HepG2 (cell line): ENCODE results near the gene TACC3. TPM values are rescaled to one million over a fixed set of nuclear protein-coding genes. Genes with fewer than 3 reads are reported as not detected.

Source experiments
- CCDC6 ChIP-seq: sonication (generic); formaldehyde crosslinking; IDR thresholded peaks from 2 replicates; pipeline ENCODE4 v1.8.1; 2022; ENCODE audit warnings: mild to moderate bottlenecking, missing genetic modification reagents, moderate library complexity
- ERF ChIP-seq: IDR thresholded peaks from 2 replicates; pipeline ENCODE4 v1.6.1; 2018; ENCODE audit warnings: missing biosample characterization, missing genetic modification reagents
- GATAD2A ChIP-seq: IDR thresholded peaks from 2 replicates; pipeline ENCODE4 v1.6.1; 2016
- GPBP1L1 ChIP-seq: sonication (generic); formaldehyde crosslinking; IDR thresholded peaks from 2 replicates; pipeline ENCODE4 v1.5.0; 2020; ENCODE audit warnings: mild to moderate bottlenecking, missing genetic modification reagents
- HNF1A ChIP-seq, 2 experiments: sonication (generic) in 1 of 2; formaldehyde crosslinking in 1 of 2; IDR thresholded peaks; 2 replicates each; pipeline versions ENCODE4 v1.4.0 to v1.6.1; 2016 to 2020; ENCODE audit warnings: borderline replicate concordance in 1 of 2, low read depth in 1 of 2, mild to moderate bottlenecking in 1 of 2, missing genetic modification reagents in 1 of 2
- HNF4A ChIP-seq: sonication (generic); formaldehyde crosslinking; IDR thresholded peaks from 2 replicates; pipeline ENCODE4 v1.4.0; 2020; ENCODE audit warnings: missing genetic modification reagents
- MAX ChIP-seq: IDR thresholded peaks from 2 replicates; pipeline ENCODE4 v1.6.1; 2012; ENCODE audit warnings: inconsistent platforms
- MEF2D ChIP-seq: sonication (generic); formaldehyde crosslinking; IDR thresholded peaks from 2 replicates; pipeline ENCODE4 v1.5.1; 2020; ENCODE audit warnings: mild to moderate bottlenecking, missing genetic modification reagents
- MEIS1 ChIP-seq: sonication (generic); formaldehyde crosslinking; IDR thresholded peaks from 2 replicates; pipeline ENCODE4 v1.9.0; 2021; ENCODE audit warnings: mild to moderate bottlenecking, missing genetic modification reagents, moderate library complexity, borderline replicate concordance
- NCOA1 ChIP-seq: sonication (generic); formaldehyde crosslinking; IDR thresholded peaks from 2 replicates; pipeline ENCODE4 v1.9.0; 2021; ENCODE audit warnings: missing genetic modification reagents
- NFE2 ChIP-seq: sonication (generic); formaldehyde crosslinking; IDR thresholded peaks from 2 replicates; pipeline ENCODE4 v1.4.0; 2020; ENCODE audit warnings: missing genetic modification reagents
- PATZ1 ChIP-seq: sonication (generic); formaldehyde crosslinking; IDR thresholded peaks from 2 replicates; pipeline ENCODE4 v1.4.0; 2020; ENCODE audit warnings: missing genetic modification reagents
- RFXANK ChIP-seq: IDR thresholded peaks from 2 replicates; pipeline ENCODE4 v1.6.1; 2016
- ZKSCAN8 ChIP-seq: IDR thresholded peaks from 2 replicates; pipeline ENCODE4 v1.6.1; 2016; ENCODE audit warnings: borderline replicate concordance, missing genetic modification reagents, missing compliant biosample characterization
- ZMAT3 ChIP-seq: sonication (generic); formaldehyde crosslinking; conservative IDR thresholded peaks from 2 replicates; pipeline ENCODE4 v1.7.0; 2021; ENCODE audit warnings: missing genetic modification reagents
- ZNF547 ChIP-seq: sonication (generic); formaldehyde crosslinking; IDR thresholded peaks from 2 replicates; pipeline ENCODE4 v1.5.1; 2020; ENCODE audit warnings: mild to moderate bottlenecking, missing genetic modification reagents
- ZNF577 ChIP-seq: sonication (generic); formaldehyde crosslinking; IDR thresholded peaks from 2 replicates; pipeline ENCODE4 v1.4.0; 2020; ENCODE audit warnings: mild to moderate bottlenecking, low read depth, missing genetic modification reagents, borderline replicate concordance
- ZNF746 ChIP-seq: sonication (generic); formaldehyde crosslinking; IDR thresholded peaks from 2 replicates; pipeline ENCODE4 v1.8.0; 2022; ENCODE audit warnings: mild to moderate bottlenecking, missing genetic modification reagents
- ZSCAN25 ChIP-seq: sonication (generic); formaldehyde crosslinking; IDR thresholded peaks from 2 replicates; pipeline ENCODE4 v1.8.0; 2022; ENCODE audit warnings: mild to moderate bottlenecking, missing genetic modification reagents
- polyA plus RNA-seq, 8 experiments: library from polyadenylated mRNA; depleted of rRNA in 3 of 8; stranded (reverse) in 7 of 8; unstranded in 1 of 8; fragments of >200 nt; fragmentation: Illumina TruSeq in 4 of 8; extraction: Trizol in 4 of 8; gene quantifications; 2 replicates each; pipeline versions ENCODE4 v1.2.1 to v1.2.3, GENCODE V29; 2011 to 2016; ENCODE audit warnings: low read depth in 4 of 8, missing spikeins in 1 of 8, mixed read lengths in 1 of 8; ENCODE audit not compliant: insufficient read depth in 1 of 8
- total RNA-seq, 5 experiments: library from RNA; depleted of rRNA; stranded (reverse); fragments of >200 nt; fragmentation: Illumina TruSeq; extraction: Trizol; gene quantifications; 2 replicates each; pipeline ENCODE4 v1.2.3, GENCODE V29; 2016; ENCODE audit warnings: low read depth in 1 of 5
- TF ChIP-seq, protein P1 (sequence below): sonication (generic); formaldehyde crosslinking; IDR thresholded peaks from 2 replicates; pipeline ENCODE4 v1.9.0; 2022; ENCODE audit warnings: missing genetic modification reagents, mild to moderate bottlenecking, borderline replicate concordance

TACC3 gene
- total and polyA plus RNA-seq, 2 of the 13 experiments (the other 11 are each of a cell fraction or from before 2014, with no cell fraction given) = 20.3 to 21.2 TPM

GRCh38 chr4:1748465-1748995, 27.2 kb downstream of the TACC3 start (continued):
- TF ChIP-seq GPBP1L1 (CRISPR knock-in tag) (no peak), ZNF547 (CRISPR knock-in tag) (peak; percentile 46; the same call in 1 of the 2 replicates), NFE2 (no peak), HNF4A (no peak), ZNF746 (CRISPR knock-in tag) (peak; percentile 59; the same call in 1 of the 2 replicates), HNF1A (IDR thresholded peaks at IDR 0.05; ENCODE audit: low read depth) (no peak), HNF1A (CRISPR knock-in tag; IDR thresholded peaks at IDR 0.05; ENCODE audit: borderline replicate concordance) (0 out of 2 replicates have a peak, but pooled peaks have one; percentile 30), ZNF577 (CRISPR knock-in tag) (no peak), RFXANK (0 out of 2 replicates have a peak, but pooled peaks have one; percentile 28), ZKSCAN8 (peak; percentile 37; the same call in 1 of the 2 replicates), CCDC6 (no peak), ZSCAN25 (peak; percentile 58; the same call in 1 of the 2 replicates), NCOA1 (0 out of 2 replicates have a peak, but pooled peaks have one; percentile 17), MEIS1 (CRISPR knock-in tag) (0 out of 2 replicates have a peak, but pooled peaks have one; percentile 51), PATZ1 (peak; percentile 86), GATAD2A (CRISPR knock-in tag) (peak; percentile 53; the same call in 1 of the 2 replicates), MAX (no peak), ZMAT3 (CRISPR knock-in tag) (no peak), MEF2D (CRISPR knock-in tag) (no peak), ERF (CRISPR knock-in tag) (peak; percentile 58; the same call in 1 of the 2 replicates)
- TF ChIP-seq, protein P1, sequence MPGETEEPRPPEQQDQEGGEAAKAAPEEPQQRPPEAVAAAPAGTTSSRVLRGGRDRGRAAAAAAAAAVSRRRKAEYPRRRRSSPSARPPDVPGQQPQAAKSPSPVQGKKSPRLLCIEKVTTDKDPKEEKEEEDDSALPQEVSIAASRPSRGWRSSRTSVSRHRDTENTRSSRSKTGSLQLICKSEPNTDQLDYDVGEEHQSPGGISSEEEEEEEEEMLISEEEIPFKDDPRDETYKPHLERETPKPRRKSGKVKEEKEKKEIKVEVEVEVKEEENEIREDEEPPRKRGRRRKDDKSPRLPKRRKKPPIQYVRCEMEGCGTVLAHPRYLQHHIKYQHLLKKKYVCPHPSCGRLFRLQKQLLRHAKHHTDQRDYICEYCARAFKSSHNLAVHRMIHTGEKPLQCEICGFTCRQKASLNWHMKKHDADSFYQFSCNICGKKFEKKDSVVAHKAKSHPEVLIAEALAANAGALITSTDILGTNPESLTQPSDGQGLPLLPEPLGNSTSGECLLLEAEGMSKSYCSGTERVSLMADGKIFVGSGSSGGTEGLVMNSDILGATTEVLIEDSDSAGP (CRISPR knock-in tag) = peak; percentile 23; the same call in 1 of the 2 replicates
